Lower leg skin (tissue), 3 donors: ENCODE data around the gene ZNF770.

Experiments
- CTCF ChIP-seq, 3 donors: fragments of 450-650 bp; IDR thresholded peaks; one replicate each; pipeline ENCODE4 v1.5.1; 2016; ENCODE audit warnings: antibody characterized with exemption in 3 of 3, mild to moderate bottlenecking in 3 of 3, moderate library complexity in 2 of 3
- POLR2A ChIP-seq, 2 donors: fragments of 450-650 bp; IDR thresholded peaks; one replicate each; pipeline ENCODE4 v1.6.1; 2016 to 2017; ENCODE audit warnings: antibody characterized with exemption in 2 of 2, mild to moderate bottlenecking in 1 of 2, moderate library complexity in 1 of 2

GRCh38 chr15:34999906-35000305 is 11.8 kb upstream of the ZNF770 start:
- no peak for TF ChIP-seq CTCF (IDR thresholded peaks at IDR 0.05)
- TF ChIP-seq POLR2A (IDR thresholded peaks at IDR 0.05): no peak
